Superior temporal gyrus (tissue), 1 donor: ENCODE results near the gene CBX4.

Experiments used
- DNase-seq: peaks from one replicate; pipeline ENCODE4 v3.0.0-alpha.2; 2016; ENCODE audit errors: extremely low spot score

Gene CBX4

GRCh38 chr17:79839356-79840268 is at the start of gene CBX4:
Gene CBX4 (minus strand): TSS chr17:79839440. CDS start chr17:79839251, 189 bp downstream.
- DNase-seq: peak; percentile 94

DNA sequence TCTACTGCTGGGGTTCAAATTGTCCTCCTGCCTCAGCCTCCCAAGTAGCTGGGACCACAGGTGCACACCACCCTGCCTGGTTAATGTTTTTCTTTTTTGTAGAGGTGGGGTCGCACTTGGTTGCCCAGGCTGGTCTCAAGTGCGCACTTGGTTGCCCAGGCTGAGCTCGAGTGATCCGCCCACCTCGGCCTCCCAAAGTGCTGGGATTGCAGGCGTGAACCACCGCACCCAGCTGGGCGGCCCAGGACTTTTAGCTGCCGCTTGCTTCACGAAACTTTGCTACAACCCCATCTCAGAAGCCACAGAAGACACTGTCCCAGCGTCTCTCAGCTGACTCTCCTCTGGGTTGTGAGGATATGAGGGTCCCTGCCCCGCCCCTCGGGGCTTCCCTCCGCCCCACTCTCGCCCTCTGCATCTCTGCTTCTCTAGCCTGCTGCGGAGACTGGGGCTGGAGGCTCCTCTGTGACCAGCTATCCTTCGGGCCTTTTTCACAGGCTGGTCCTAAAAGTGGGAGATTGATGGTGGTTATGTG is 48.8 kb upstream of the CBX4 start:
- no peak for DNase-seq

DNA sequence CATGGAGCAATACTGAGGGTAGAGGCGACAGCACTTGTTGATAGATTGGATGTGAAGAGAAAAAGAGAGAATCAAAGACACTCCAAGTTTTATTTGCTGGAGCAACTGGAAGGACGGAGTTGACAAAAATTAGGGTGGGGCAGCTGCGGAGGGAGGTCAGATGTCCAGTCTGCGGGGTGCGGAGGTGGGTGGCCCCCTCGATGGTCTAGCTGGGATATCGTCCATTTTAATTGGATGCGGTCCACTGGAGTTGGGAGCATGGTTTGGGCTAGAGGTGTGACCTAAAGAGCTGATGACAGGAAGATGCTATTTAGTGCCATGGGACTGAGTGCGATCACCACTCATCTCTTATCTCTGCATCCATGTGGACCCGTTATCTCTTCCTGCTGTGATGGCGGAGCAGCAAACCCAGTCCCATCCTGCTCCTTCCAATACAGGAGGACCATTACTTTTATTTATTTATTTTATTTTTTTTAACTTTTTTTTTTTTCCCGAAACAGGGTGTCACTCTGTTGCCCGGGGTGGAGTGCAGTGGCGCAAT is 48.3 kb upstream of the CBX4 start:
- no peak for DNase-seq

GRCh38 chr17:79883202-79883601 is 44.0 kb upstream of the CBX4 start:
- no peak for DNase-seq

DNA sequence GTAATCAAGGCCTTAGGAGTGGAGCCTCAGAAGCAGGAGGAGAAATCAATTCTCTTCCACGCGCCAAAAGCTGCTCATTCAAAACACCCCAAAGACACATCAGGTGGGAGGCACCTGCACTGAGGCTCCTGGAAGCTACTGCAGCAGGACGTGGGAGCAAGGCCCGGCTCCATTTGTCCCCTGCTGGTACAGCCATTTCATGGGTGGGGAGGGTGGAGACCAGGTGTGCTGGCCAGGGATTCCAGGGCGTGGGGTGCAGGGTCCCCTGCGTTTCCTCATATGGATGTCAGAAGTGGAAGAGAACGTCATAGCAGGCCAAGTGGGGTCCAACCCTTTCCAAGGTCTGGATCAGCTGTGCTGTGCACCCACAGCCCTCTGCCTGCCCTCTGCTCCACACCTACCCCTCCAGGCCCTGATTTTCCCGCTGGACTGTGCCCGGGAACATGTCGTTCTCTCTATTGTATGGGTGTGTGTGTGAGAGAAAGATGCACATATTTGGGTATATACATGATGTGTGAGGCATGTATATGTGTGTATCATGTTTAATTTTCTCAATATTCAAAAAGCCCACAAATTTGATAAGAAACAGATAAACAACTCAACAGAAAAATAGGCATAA is 39.2 kb upstream of the CBX4 start:
- no peak for DNase-seq

DNA sequence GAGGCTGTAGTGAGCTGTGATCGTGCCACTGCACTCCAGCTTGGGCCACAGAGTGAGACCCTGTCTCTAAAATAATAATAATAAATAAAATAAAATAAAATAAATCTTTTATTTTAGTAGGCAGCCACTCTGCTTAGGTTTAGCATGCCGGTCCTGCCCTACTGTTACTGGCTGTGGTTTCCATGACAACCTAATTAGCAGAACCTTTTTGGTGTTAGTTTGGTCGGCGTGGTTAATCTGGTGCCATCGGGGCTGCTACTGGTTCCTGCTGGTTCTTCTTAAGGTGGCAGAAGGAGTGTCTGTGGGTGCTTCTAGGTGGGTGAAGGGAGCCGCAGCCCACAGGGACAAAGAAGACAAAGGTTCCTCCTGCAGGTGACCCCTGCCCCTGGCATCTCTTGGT is 37.8 kb upstream of the CBX4 start:
- DNase-seq: no peak

- DNase-seq: no peak
Observed at GRCh38 chr17:79875511-79875910, 36.3 kb upstream of the CBX4 start.

GRCh38 chr17:79874329-79874981 is 35.2 kb upstream of the CBX4 start:
- peak; percentile 35 for DNase-seq

DNA sequence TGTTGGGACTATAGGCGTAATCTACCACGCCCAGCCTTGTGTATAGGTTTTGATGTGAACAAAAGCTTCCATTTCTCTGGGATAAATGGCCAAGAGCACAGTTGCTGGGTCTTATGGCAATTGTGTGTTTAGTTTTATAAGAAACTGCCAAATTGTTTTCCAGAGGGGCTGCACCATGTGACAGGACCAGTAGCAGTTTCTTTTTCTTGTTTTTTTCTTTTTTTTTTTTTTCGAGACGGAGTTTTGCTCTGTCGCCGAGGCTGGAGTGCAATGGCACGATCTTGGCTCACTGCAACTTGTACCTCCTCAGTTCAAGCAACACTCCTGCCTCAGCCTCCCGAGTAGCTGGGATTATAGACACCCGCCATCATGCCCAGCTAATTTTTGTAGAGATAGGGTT is 34.3 kb upstream of the CBX4 start:
- DNase-seq: no peak

- no peak for DNase-seq
Observed at GRCh38 chr17:79872762-79873161, 33.5 kb upstream of the CBX4 start.

GRCh38 chr17:79871131-79871530 is 31.9 kb upstream of the CBX4 start:
- DNase-seq: no peak

GRCh38 chr17:79870540-79870939 is 31.3 kb upstream of the CBX4 start:
- no peak for DNase-seq

DNA sequence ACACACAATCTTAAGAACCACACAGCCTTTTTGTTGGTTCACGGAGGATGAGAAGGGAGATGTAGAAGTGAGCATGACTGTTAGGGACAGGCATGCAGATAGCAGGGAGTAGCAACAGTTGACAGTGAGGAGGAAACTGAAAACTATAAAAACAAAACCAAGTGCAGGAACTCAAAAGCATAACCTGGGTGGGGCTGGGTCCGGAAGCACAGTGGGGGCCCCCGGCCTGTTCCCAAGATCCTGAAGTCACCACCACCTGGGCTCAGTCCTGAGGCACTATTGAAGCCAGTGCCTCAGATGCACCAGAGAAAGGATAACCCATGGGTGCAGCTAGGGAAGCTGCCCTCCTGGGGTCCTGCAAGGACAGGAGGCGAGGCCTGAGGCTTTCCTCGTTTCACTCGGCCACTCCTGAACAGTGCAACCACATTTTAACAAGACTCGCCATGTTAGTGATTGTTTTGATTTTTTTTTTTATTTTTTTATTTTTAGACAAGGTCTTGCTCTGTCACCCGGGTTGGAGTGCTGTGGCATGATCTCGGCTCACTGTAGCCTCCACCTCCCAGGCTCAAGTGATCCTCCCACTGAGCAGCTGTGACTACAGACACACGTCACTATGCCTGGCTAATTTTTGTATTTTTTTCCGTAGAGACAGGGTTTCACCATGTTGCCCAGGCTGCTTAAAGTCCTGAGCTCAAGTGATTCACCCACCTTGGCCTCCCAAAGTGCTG is 27.7 kb upstream of the CBX4 start:
- DNase-seq: no peak

GRCh38 chr17:79865351-79866210 is 26.3 kb upstream of the CBX4 start:
- no peak for DNase-seq

GRCh38 chr17:79864617-79865250 is 25.5 kb upstream of the CBX4 start:
- no peak for DNase-seq

DNA sequence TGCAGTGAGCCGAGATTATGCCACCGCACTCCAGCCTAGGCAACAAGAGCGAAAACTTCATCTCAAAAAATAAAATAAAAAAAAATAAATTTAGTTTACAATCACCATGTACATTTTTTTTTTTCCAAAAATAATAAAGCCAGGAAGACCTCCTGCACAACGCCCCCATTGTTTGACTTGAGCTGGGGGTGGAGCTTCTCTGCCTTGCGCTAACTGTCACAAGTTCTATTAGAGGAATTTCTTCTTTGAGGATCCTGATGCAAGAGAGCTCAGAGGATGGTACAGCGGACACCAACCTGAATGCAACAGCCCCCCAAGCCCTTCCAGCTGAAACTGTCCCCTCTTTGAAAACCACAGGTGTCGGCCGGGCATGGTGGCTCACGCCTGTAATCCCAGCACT is 24.9 kb upstream of the CBX4 start:
- no peak for DNase-seq

DNA sequence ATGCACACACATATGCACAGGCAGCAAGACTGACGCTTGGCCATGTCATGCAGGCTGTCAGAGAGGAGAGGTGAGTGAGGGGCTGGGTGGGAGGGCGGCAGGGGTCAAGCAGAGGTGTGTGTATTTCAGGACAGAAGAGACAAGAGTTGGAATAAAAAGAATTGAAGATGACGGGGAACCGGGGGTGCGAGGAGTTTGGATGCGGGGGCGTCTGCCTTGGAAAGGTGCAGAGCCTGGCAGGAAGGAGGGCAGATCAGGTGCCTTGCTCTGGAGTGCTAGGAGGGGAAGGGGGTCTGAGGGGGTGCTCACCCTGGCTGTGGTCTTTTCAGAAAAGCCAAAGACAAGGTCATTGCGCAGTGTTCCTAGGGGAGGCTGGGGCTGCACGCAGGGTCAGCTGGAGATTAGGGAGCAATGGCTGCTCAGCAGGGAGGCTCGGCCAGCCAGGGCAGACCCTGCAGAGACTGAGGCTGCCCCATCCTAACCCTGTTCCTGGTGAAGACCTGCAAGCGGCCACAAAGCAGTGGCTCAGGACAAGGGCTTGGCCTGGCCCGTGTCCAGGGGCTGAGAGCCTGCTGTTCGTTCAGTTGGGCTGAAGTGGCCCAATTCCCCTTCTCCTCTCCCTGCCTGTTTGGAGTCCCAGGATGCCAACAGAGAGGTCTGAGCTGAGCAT is 23.7 kb upstream of the CBX4 start:
- no peak for DNase-seq

DNA sequence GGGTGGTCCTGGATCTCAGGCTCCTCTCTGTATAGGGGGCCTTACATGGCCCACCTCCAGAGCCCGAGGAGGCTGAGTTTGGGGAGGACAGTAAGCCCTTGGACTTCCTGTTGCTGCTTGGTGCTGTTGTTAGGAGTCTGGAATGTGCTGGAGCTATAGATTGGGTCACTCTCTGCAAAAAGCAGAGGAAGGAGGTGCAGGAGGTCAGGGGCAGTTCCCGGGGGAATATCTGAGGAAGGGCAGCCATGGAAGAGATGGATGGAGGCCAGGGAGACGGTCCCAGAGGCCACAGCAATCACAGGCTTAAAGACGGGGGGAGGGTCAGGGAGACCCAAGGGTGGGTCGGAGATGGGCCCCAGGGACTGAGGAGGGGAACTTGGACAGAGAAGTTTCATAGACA is 23.0 kb upstream of the CBX4 start:
- no peak for DNase-seq

DNA sequence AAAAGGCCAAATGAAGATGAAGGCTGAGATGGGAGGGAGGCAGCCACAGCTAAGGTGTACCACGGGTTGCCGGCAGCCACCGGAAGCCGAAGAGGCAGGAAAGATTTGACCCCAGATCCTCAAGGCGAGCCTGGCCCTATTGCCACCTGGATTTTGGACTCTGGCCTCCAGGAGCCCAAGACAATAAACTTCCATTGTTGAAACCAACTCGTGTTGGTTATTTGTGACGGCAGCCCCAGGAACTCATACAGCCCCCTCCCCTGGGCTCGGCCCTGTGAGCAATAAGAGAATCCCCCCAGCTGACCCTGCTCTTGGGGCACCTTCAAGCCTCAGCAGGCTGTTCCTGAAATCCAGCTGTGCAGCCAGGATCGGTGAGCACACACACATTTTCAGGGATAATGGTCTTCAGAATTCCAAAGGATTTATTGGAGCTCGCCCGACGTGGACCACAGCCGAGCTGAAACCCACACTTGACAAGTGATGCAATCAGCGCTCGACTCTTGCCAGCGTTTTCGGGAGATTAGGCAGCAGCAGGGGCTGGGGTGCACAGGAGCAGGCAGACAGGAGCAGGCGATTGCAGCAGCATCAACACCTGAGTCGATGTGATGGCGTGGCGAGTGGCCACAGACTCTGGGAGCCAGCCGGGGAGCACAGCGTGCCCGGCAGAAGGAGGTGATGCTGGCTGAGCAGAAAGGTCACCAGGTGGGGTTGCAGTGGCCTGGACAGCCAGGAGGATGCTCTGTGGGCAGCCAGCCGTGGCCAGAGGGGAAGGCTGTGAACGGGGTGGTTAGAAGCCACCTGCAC is 22.4 kb upstream of the CBX4 start:
- DNase-seq: no peak
